OCI-LY3 (cell line): Measurements from ENCODE around the gene RAC3.

Experiments used
- H2AFZ ChIP-seq: fragments of 200-600, 300-600 bp; shearing (Covaris generic); 2 replicates; pipeline ENCODE4 v1.6.0; 2014; ENCODE audit warnings: antibody characterized with exemption, low read depth, low read length
- H3K27ac ChIP-seq: fragments of 200-600, 300-600 bp; sonication (generic); 2 replicates; pipeline ENCODE4 v1.5.1; 2014; ENCODE audit warnings: mild to moderate bottlenecking, low read length, moderate library complexity, mixed read lengths
- H3K27me3 ChIP-seq: fragments of 200-600, 300-600 bp; sonication (generic); 2 replicates; pipeline ENCODE4 v1.6.1; 2014; ENCODE audit warnings: low read depth, low read length, mixed read lengths
- H3K36me3 ChIP-seq: fragments of 200-600, 300-600 bp; sonication (generic); replicated peaks from 2 replicates; pipeline ENCODE3; 2014; ENCODE audit warnings: low read depth, low read length, mixed read lengths
- H3K4me1 ChIP-seq: fragments of 300-600, 200-600 bp; sonication (generic); 2 replicates; pipeline ENCODE4 v1.6.1; 2014; ENCODE audit warnings: low read length, mixed read lengths
- H3K4me2 ChIP-seq: fragments of 200-600, 300-600 bp; sonication (generic); 2 replicates; pipeline ENCODE4 v1.6.1; 2014; ENCODE audit warnings: low read length, mixed read lengths
- H3K4me3 ChIP-seq: fragments of 300-600, 200-600 bp; sonication (generic); 2 replicates; pipeline ENCODE4 v1.5.1; 2014; ENCODE audit warnings: antibody characterized with exemption, mild to moderate bottlenecking, low read length, moderate library complexity
- H3K79me2 ChIP-seq: fragments of 300-600, 200-600 bp; shearing (Covaris generic); 2 replicates; pipeline ENCODE4 v1.6.1; 2014; ENCODE audit warnings: mild to moderate bottlenecking, low read length, mixed read lengths
- H3K9ac ChIP-seq: fragments of 300-600, 200-600 bp; shearing (Covaris generic); 2 replicates; pipeline ENCODE4 v1.6.0; 2014; ENCODE audit warnings: mild to moderate bottlenecking, low read length, moderate library complexity
- H3K9me3 ChIP-seq: fragments of 200-600, 300-600 bp; shearing (Covaris generic); 2 replicates; pipeline ENCODE4 v1.6.1; 2014; ENCODE audit warnings: low read length, mixed read lengths; ENCODE audit not compliant: insufficient read depth
- H4K20me1 ChIP-seq: fragments of 200-600, 300-600 bp; sonication (generic); 2 replicates; pipeline ENCODE4 v1.6.1; 2016; ENCODE audit warnings: low read length, mixed read lengths; ENCODE audit not compliant: insufficient read depth
- CTCF ChIP-seq: fragments of 200-600, 300-600 bp; sonication (generic); IDR thresholded peaks from 2 replicates; pipeline ENCODE4 v1.5.1; 2014; ENCODE audit warnings: antibody characterized with exemption, low read length, low read depth
- EZH2phosphoT487 ChIP-seq: fragments of 200-600 bp; shearing (Covaris generic); IDR thresholded peaks from 2 replicates; pipeline ENCODE4 v1.6.1; 2018; ENCODE audit warnings: antibody characterized with exemption, mixed run types, low read depth

The RAC3 gene

GRCh38 chr17:81996757-81997441, 34.6 kb upstream of the RAC3 start:
- Histone ChIP-seq H3K27ac (no peak overlapping the region), H3K9ac (no peak overlapping the region), H3K4me1 (no peaks in the 10 kb centered on the region), H2AFZ (no peak overlapping the region), H3K79me2 (no peaks in the 10 kb centered on the region), H3K4me3 (no peak overlapping the region), H3K36me3 (no peaks in the 10 kb centered on the region), H3K9me3 (no peaks in the 10 kb centered on the region), H4K20me1 (no peaks in the 10 kb centered on the region), H3K4me2 (no peak overlapping the region), H3K27me3 (no peaks in the 10 kb centered on the region)
- no peak for TF ChIP-seq EZH2phosphoT487
- TF ChIP-seq CTCF: no peak

- TF ChIP-seq EZH2phosphoT487: no peak
- no peak for TF ChIP-seq CTCF
- no peak overlapping the region for H3K4me3 ChIP-seq
- H3K79me2 ChIP-seq: no peaks in the 10 kb centered on the region
- H3K4me2 ChIP-seq: no peak overlapping the region
- H2AFZ ChIP-seq: no peak overlapping the region
- H4K20me1 ChIP-seq: no peaks in the 10 kb centered on the region
- H3K27me3 ChIP-seq: no peaks in the 10 kb centered on the region
- no peaks in the 10 kb centered on the region for H3K9me3 ChIP-seq
- H3K9ac ChIP-seq: no peak overlapping the region
- no peaks in the 10 kb centered on the region for H3K36me3 ChIP-seq
- H3K27ac ChIP-seq: no peak overlapping the region
- no peaks in the 10 kb centered on the region for H3K4me1 ChIP-seq
Observed at GRCh38 chr17:81998212-81998611, 33.3 kb upstream of the RAC3 start.

- Histone ChIP-seq H3K4me1 (no peaks in the 10 kb centered on the region), H3K36me3 (no peaks in the 10 kb centered on the region), H3K9ac (no peak overlapping the region), H4K20me1 (no peaks in the 10 kb centered on the region), H2AFZ (no peak overlapping the region), H3K79me2 (no peaks in the 10 kb centered on the region), H3K27me3 (no peaks in the 10 kb centered on the region), H3K9me3 (no peaks in the 10 kb centered on the region), H3K4me3 (no peak overlapping the region), H3K27ac (no peak overlapping the region), H3K4me2 (no peak overlapping the region)
- TF ChIP-seq EZH2phosphoT487: no peak
- no peak for TF ChIP-seq CTCF
Observed at GRCh38 chr17:81998691-81999438, 32.6 kb upstream of the RAC3 start.

GRCh38 chr17:81999587-81999975, 31.9 kb upstream of the RAC3 start:
- Histone ChIP-seq H3K9ac (no peak overlapping the region), H3K36me3 (no peaks in the 10 kb centered on the region), H3K27me3 (no peaks in the 10 kb centered on the region), H3K27ac (no peak overlapping the region), H3K4me1 (no peaks in the 10 kb centered on the region), H2AFZ (no peak overlapping the region), H4K20me1 (no peaks in the 10 kb centered on the region), H3K4me3 (no peak overlapping the region), H3K4me2 (no peak overlapping the region), H3K9me3 (no peaks in the 10 kb centered on the region), H3K79me2 (no peaks in the 10 kb centered on the region)
- TF ChIP-seq EZH2phosphoT487 (no peak), CTCF (no peak)
